ENCODE measurements around the gene TMEM18.

- no peak for TF ChIP-seq SIN3A (IDR thresholded peaks at IDR 0.05; ENCODE audit: borderline replicate concordance, insufficient read depth, low read length)
- no peak for TF ChIP-seq REST (IDR thresholded peaks at IDR 0.05; ENCODE audit: insufficient read depth in 1 of 2, low read depth in 2 of 2, low read length in 2 of 2)
- TF ChIP-seq POLR2AphosphoS5 (IDR thresholded peaks at IDR 0.05; ENCODE audit: low read depth, low read length): no peak
- TF ChIP-seq TAF1 (IDR thresholded peaks at IDR 0.05; ENCODE audit: borderline replicate concordance, insufficient read depth, low read length): no peak
These were observed 51.5 kb downstream of the TMEM18 start for GRCh38 chr2:625415-626333.

All from PFSK-1 (cell line).